Activated T-cell treated with anti-CD3 and anti-CD28 coated beads for 24 hours (primary cell): ENCODE results near the gene KCTD5.

ENCODE experiments used
- DNase-seq: peaks from one replicate; pipeline ENCODE4 v3.0.0-alpha.2; 2020; ENCODE audit warnings: low read depth

The KCTD5 gene

GRCh38 chr16:2726923-2727322, 44.6 kb downstream of the KCTD5 start:
- no peak for DNase-seq

GRCh38 chr16:2728034-2728433, 45.7 kb downstream of the KCTD5 start:
- DNase-seq = no peak

GRCh38 chr16:2734844-2735515, 52.7 kb downstream of the KCTD5 start:
- no peak for DNase-seq

- no peak for DNase-seq
These were observed 54.3 kb downstream of the KCTD5 start for GRCh38 chr16:2736476-2737237.

- DNase-seq = no peak
These were observed 54.9 kb downstream of the KCTD5 start for GRCh38 chr16:2737238-2737605.

GRCh38 chr16:2737895-2738418, 55.6 kb downstream of the KCTD5 start:
- DNase-seq = no peak

- no peak for DNase-seq
These were observed 56.3 kb downstream of the KCTD5 start for GRCh38 chr16:2738615-2739014.

- no peak for DNase-seq
These were observed 57.5 kb downstream of the KCTD5 start for GRCh38 chr16:2739625-2740430.

- no peak for DNase-seq
These were observed 58.2 kb downstream of the KCTD5 start for GRCh38 chr16:2740476-2740875.

- no peak for DNase-seq
These were observed 58.8 kb downstream of the KCTD5 start for GRCh38 chr16:2741168-2741567.

GRCh38 chr16:2742323-2743006, 60.1 kb downstream of the KCTD5 start:
- no peak for DNase-seq

- no peak for DNase-seq
These were observed 60.9 kb downstream of the KCTD5 start for GRCh38 chr16:2743007-2743810.

GRCh38 chr16:2744711-2745110, 62.4 kb downstream of the KCTD5 start:
- DNase-seq = no peak

GRCh38 chr16:2745116-2745890, 63.0 kb downstream of the KCTD5 start:
- DNase-seq = no peak

GRCh38 chr16:2745961-2746360, 63.6 kb downstream of the KCTD5 start:
- DNase-seq = no peak

- DNase-seq = no peak
These were observed 66.6 kb downstream of the KCTD5 start for GRCh38 chr16:2748757-2749455.

GRCh38 chr16:2749476-2749875, 67.2 kb downstream of the KCTD5 start:
- no peak for DNase-seq

- no peak for DNase-seq
These were observed 67.6 kb downstream of the KCTD5 start for GRCh38 chr16:2749936-2750335.

- no peak for DNase-seq
These were observed 69.3 kb downstream of the KCTD5 start for GRCh38 chr16:2751577-2752034.
